ENCODE results near the gene TSC22D2.

The TSC22D2 gene

GRCh38 chr3:150391161-150391560 lies 16.9 kb upstream of the TSC22D2 start:
- no peaks in the 10 kb centered on the region for H4K20me1 ChIP-seq (ENCODE audit: insufficient read depth, low read length)
- H2AFZ ChIP-seq (ENCODE audit: low read depth, low read length): no peak overlapping the region
- TF ChIP-seq CTCF (IDR thresholded peaks at IDR 0.05; ENCODE audit: low read depth, low read length) (no peak), EZH2phosphoT487 (IDR thresholded peaks at IDR 0.05; ENCODE audit: low read depth) (no peak)
- H3K27me3 ChIP-seq (ENCODE audit: low read depth, low read length): no peaks in the 10 kb centered on the region
- no peaks in the 10 kb centered on the region for H3K9me3 ChIP-seq (ENCODE audit: insufficient read depth, low read length)
- no peak overlapping the region for H3K4me2 ChIP-seq (ENCODE audit: low read length)
- H3K36me3 ChIP-seq (replicated peaks; ENCODE audit: low read depth, low read length): no peaks in the 10 kb centered on the region
- H3K79me2 ChIP-seq (ENCODE audit: low read length): no peaks in the 10 kb centered on the region
- no peak overlapping the region for H3K27ac ChIP-seq (ENCODE audit: low read length)
- H3K9ac ChIP-seq (ENCODE audit: low read length): no peak overlapping the region
- peaks cover 35% of the 10 kb centered on the region for H3K4me1 ChIP-seq (ENCODE audit: low read length)
- no peak overlapping the region for H3K4me3 ChIP-seq (ENCODE audit: low read length)

- Histone ChIP-seq H3K4me1 (ENCODE audit: low read length) (peaks cover 21% of the 10 kb centered on the region), H3K9ac (ENCODE audit: low read length) (no peak overlapping the region), H3K27me3 (ENCODE audit: low read depth, low read length) (no peaks in the 10 kb centered on the region), H3K79me2 (ENCODE audit: low read length) (no peaks in the 10 kb centered on the region), H4K20me1 (ENCODE audit: insufficient read depth, low read length) (no peaks in the 10 kb centered on the region), H3K36me3 (replicated peaks; ENCODE audit: low read depth, low read length) (no peaks in the 10 kb centered on the region), H3K27ac (ENCODE audit: low read length) (no peak overlapping the region), H3K9me3 (ENCODE audit: insufficient read depth, low read length) (no peaks in the 10 kb centered on the region), H3K4me3 (ENCODE audit: low read length) (no peak overlapping the region), H2AFZ (ENCODE audit: low read depth, low read length) (no peak overlapping the region), H3K4me2 (ENCODE audit: low read length) (no peak overlapping the region)
- TF ChIP-seq CTCF (IDR thresholded peaks at IDR 0.05; ENCODE audit: low read depth, low read length) (no peak), EZH2phosphoT487 (IDR thresholded peaks at IDR 0.05; ENCODE audit: low read depth) (no peak)
Observed at GRCh38 chr3:150393745-150394144, 14.4 kb upstream of the TSC22D2 start.

GRCh38 chr3:150394606-150395005 lies 13.5 kb upstream of the TSC22D2 start:
- Histone ChIP-seq H3K79me2 (ENCODE audit: low read length) (no peaks in the 10 kb centered on the region), H3K36me3 (replicated peaks; ENCODE audit: low read depth, low read length) (no peaks in the 10 kb centered on the region), H3K27ac (ENCODE audit: low read length) (no peak overlapping the region), H3K9me3 (ENCODE audit: insufficient read depth, low read length) (no peaks in the 10 kb centered on the region), H4K20me1 (ENCODE audit: insufficient read depth, low read length) (no peaks in the 10 kb centered on the region), H3K27me3 (ENCODE audit: low read depth, low read length) (no peaks in the 10 kb centered on the region), H3K4me1 (ENCODE audit: low read length) (peaks cover 19% of the 10 kb centered on the region), H2AFZ (ENCODE audit: low read depth, low read length) (no peak overlapping the region), H3K4me2 (ENCODE audit: low read length) (no peak overlapping the region), H3K9ac (ENCODE audit: low read length) (no peak overlapping the region), H3K4me3 (ENCODE audit: low read length) (no peak overlapping the region)
- TF ChIP-seq EZH2phosphoT487 (IDR thresholded peaks at IDR 0.05; ENCODE audit: low read depth) (no peak), CTCF (IDR thresholded peaks at IDR 0.05; ENCODE audit: low read depth, low read length) (no peak)

- H4K20me1 ChIP-seq (ENCODE audit: insufficient read depth, low read length): no peaks in the 10 kb centered on the region
- H3K27ac ChIP-seq (ENCODE audit: low read length): no peak overlapping the region
- no peak overlapping the region for H3K4me3 ChIP-seq (ENCODE audit: low read length)
- H3K9me3 ChIP-seq (ENCODE audit: insufficient read depth, low read length): no peaks in the 10 kb centered on the region
- no peaks in the 10 kb centered on the region for H3K79me2 ChIP-seq (ENCODE audit: low read length)
- H2AFZ ChIP-seq (ENCODE audit: low read depth, low read length): no peak overlapping the region
- peaks cover 3% of the 10 kb centered on the region; the same call in 1 of the 2 replicates for H3K4me1 ChIP-seq (ENCODE audit: low read length)
- no peak overlapping the region for H3K9ac ChIP-seq (ENCODE audit: low read length)
- H3K4me2 ChIP-seq (ENCODE audit: low read length): no peak overlapping the region
- H3K36me3 ChIP-seq (replicated peaks; ENCODE audit: low read depth, low read length): no peaks in the 10 kb centered on the region
- TF ChIP-seq EZH2phosphoT487 (IDR thresholded peaks at IDR 0.05; ENCODE audit: low read depth) (no peak), CTCF (IDR thresholded peaks at IDR 0.05; ENCODE audit: low read depth, low read length) (no peak)
- H3K27me3 ChIP-seq (ENCODE audit: low read depth, low read length): no peaks in the 10 kb centered on the region
Observed at GRCh38 chr3:150396491-150396890, 11.6 kb upstream of the TSC22D2 start.

Data from OCI-LY3 (cell line).